HEK293T (cell line): Measurements from ENCODE around the gene NIN.

Experiments
- BHLHE40 ChIP-seq: fragments of 450-650 bp; IDR thresholded peaks from 2 replicates; pipeline ENCODE4 v1.6.1; 2016; ENCODE audit warnings: mild to moderate bottlenecking, moderate library complexity, borderline replicate concordance
- ELF4 ChIP-seq: fragments of 450-650 bp; IDR thresholded peaks from 2 replicates; pipeline ENCODE4 v1.6.1; 2017; ENCODE audit warnings: antibody characterized with exemption
- FOXA1 ChIP-seq: fragments of 450-650 bp; IDR thresholded peaks from 2 replicates; pipeline ENCODE4 v1.6.1; 2016; ENCODE audit warnings: mild to moderate bottlenecking
- FOXK2 ChIP-seq: fragments of 450-650 bp; IDR thresholded peaks from 2 replicates; pipeline ENCODE4 v1.6.1; 2016; ENCODE audit warnings: mild to moderate bottlenecking
- HDGF ChIP-seq: fragments of 450-650 bp; IDR thresholded peaks from 2 replicates; pipeline ENCODE4 v1.6.1; 2017; ENCODE audit warnings: antibody characterized with exemption, borderline replicate concordance
- L3MBTL2 ChIP-seq: fragments of 450-650 bp; conservative IDR thresholded peaks from 2 replicates; pipeline ENCODE4 v1.6.1; 2016; ENCODE audit warnings: mild to moderate bottlenecking
- LEF1 ChIP-seq: fragments of 450-650 bp; IDR thresholded peaks from 2 replicates; pipeline ENCODE4 v1.6.1; 2017; ENCODE audit warnings: mild to moderate bottlenecking, borderline replicate concordance
- NFRKB ChIP-seq: fragments of 450-650 bp; IDR thresholded peaks from 2 replicates; pipeline ENCODE4 v1.6.1; 2016; ENCODE audit warnings: mild to moderate bottlenecking, moderate library complexity
- PKNOX1 ChIP-seq: fragments of 450-650 bp; IDR thresholded peaks from 2 replicates; pipeline ENCODE4 v1.6.1; 2016
- SP1 ChIP-seq: fragments of 450-650 bp; IDR thresholded peaks from 2 replicates; pipeline ENCODE4 v1.6.1; 2017
- ZNF384 ChIP-seq: fragments of 450-650 bp; IDR thresholded peaks from 2 replicates; pipeline ENCODE4 v1.6.1; 2016

GRCh38 chr14:50775357-50775756 lies 55.6 kb downstream of the NIN start:
- TF ChIP-seq FOXA1 (no peak), L3MBTL2 (no peak), HDGF (no peak), ZNF384 (no peak), NFRKB (no peak), BHLHE40 (no peak), SP1 (no peak), ELF4 (no peak), FOXK2 (no peak), PKNOX1 (no peak), LEF1 (no peak)
